ENCODE data around the gene PCDHAC2. TPM values are rescaled to one million over a fixed set of nuclear protein-coding genes. Genes with fewer than 3 reads are reported as not detected.

The PCDHAC2 gene
- total RNA-seq (1 to 10 TPM in 2 of 5 donors, under 1 TPM in 1, not detected in 2; 0.58 to 4.2 (median 2.6) TPM), polyA plus RNA-seq (under 1 TPM in 2 of 3 donors, not detected in 1; 0.05 to 0.19 TPM)
- long read RNA-seq, donor 1, full-length matches to known transcripts = 2 of 2 reads
- long read RNA-seq, donor 1, partial matches to known transcripts = 0 of 2 reads
- long read RNA-seq, donor 1, other reads (novel, unspliced or antisense) = 0 of 2 reads
- long read RNA-seq, donor 2, full-length matches to known transcripts = 6 of 6 reads
- long read RNA-seq, donor 2, partial matches to known transcripts = 0 of 6 reads
- long read RNA-seq, donor 2, other reads (novel, unspliced or antisense) = 0 of 6 reads
- long read RNA-seq, donor 3, partial matches to known transcripts = 0 of 1 reads
- long read RNA-seq, donor 3, other reads (novel, unspliced or antisense) = 0 of 1 reads
- long read RNA-seq, donor 4 = 0 reads
- long read RNA-seq, donor 5, full-length matches to known transcripts = 5 of 5 reads
- long read RNA-seq, donor 5, partial matches to known transcripts = 0 of 5 reads
- long read RNA-seq, donor 5, other reads (novel, unspliced or antisense) = 0 of 5 reads
- long read RNA-seq, donor 6, full-length matches to known transcripts = 5 of 5 reads
- long read RNA-seq, donor 6, partial matches to known transcripts = 0 of 5 reads
- long read RNA-seq, donor 6, other reads (novel, unspliced or antisense) = 0 of 5 reads
- long read RNA-seq, donor 7, full-length matches to known transcripts = 7 of 7 reads
- long read RNA-seq, donor 7, partial matches to known transcripts = 0 of 7 reads
- long read RNA-seq, donor 7, other reads (novel, unspliced or antisense) = 0 of 7 reads
- long read RNA-seq, donor 8, full-length matches to known transcripts = 4 of 4 reads
- long read RNA-seq, donor 8, partial matches to known transcripts = 0 of 4 reads
- long read RNA-seq, donor 8, other reads (novel, unspliced or antisense) = 0 of 4 reads
- long read RNA-seq, donor 9, partial matches to known transcripts = 0 of 2 reads
- long read RNA-seq, donor 9, other reads (novel, unspliced or antisense) = 0 of 2 reads
- long read RNA-seq, donor 10, full-length matches to known transcripts = 1 of 1 reads
- long read RNA-seq, donor 10, partial matches to known transcripts = 0 of 1 reads
- long read RNA-seq, donor 10, other reads (novel, unspliced or antisense) = 0 of 1 reads

DNA sequence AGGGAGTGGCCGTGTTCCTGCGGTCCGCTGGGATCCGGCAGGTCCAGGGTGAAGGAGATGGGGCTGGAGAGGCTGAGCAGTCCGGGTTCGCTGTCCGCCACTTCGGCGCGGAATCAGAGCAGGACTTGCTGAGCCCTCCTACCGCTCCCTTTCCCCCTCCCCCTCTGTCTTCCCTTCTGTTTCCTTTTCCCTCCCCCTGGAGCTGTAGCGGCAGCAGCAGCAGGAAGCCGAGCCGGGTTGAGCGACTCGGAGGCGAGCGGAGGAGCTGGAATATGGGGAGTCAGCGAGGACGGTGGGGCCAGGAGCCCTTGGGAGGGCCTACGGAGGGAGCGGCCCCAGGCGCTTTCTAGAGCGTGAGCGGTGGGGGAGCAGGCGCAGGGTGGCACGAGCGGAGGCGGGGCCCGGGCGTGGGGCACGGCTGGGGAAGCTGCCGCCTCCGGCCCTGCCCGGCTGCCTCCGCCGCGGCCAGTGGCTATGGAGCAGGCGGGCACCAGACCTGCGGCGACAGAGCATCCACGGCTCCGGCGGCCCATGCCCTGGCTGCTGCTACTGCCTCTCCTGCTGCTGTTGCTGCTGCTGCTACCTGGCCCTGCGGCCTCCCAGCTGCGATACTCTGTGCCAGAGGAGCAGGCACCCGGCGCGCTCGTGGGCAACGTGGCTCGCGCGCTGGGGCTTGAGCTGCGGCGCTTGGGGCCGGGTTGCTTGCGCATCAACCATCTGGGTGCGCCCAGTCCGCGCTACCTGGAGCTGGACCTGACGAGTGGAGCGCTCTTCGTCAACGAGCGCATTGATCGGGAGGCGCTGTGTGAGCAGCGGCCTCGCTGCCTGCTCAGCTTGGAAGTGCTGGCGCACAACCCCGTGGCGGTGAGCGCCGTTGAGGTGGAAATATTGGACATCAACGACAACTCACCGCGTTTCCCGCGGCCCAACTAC lies at the start of gene PCDHAC2:
TSS of gene PCDHAC2 (plus strand) at position 184 of the 933 bp plus-strand sequence. CDS start at position 475, 291 bp downstream.
- intact Hi-C loops (cut with DNase I; ENCODE audit: low total_unique reads) = no loop called here
- 1 to 5% (median 4%) methylated on average over 37 to 80 of the region's 80 CpGs for WGBS, 5 donors
- no peak for TF ChIP-seq EP300 (IDR thresholded peaks at IDR 0.05)
- TF ChIP-seq CTCF (IDR thresholded peaks at IDR 0.05) = no peak
- no peak for TF ChIP-seq POLR2A (IDR thresholded peaks at IDR 0.05)
- no peak for TF ChIP-seq POLR2AphosphoS5 (IDR thresholded peaks at IDR 0.05)
- H3K4me1 ChIP-seq = peaks cover 5 to 24% (median 18%) of the 10 kb centered on the region in 4 donors
- peak within 1 kb of the TSS; percentile 53 to 72 (median 62) for H3K4me3 ChIP-seq
- no peaks in the 10 kb centered on the region for H3K9me3 ChIP-seq
- DNase-seq = peak; percentile 49 to 84
- H3K27ac ChIP-seq = peak within 1 kb of the TSS; percentile 28 to 67 (median 57)
- no peaks in the 10 kb centered on the region for H3K36me3 ChIP-seq
- peaks cover 0 to 34% (median 10%) of the 10 kb centered on the region in 3 donors for H3K27me3 ChIP-seq

DNA sequence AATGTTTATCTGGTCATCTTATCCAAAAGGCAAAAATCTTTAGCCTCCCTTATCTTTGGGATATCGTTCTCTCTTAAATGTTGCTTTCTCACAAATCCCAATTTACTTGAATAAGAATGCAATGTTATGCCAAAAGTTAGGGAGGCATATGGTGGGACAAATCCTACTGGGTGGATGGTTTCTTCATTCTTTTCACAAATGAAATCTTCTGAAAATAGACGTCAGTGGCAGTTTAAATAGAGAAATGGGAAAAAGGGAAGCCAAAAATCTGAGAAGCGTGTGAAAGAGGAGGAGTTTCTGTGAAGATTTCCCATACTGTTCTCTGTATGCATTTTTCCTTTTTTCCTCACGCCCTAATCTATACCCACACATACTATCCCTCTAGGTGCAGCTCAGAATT lies 42.7 kb upstream of the PCDHAC2 start:
- intact Hi-C loops (cut with DNase I; ENCODE audit: low total_unique reads) = no loop called here
- 54 to 69% (median 64%) methylated on average over 4 of the region's 4 CpGs for WGBS, 5 donors
- peaks cover 0 to 32% (median 4%) of the 10 kb centered on the region in 4 donors for H3K9me3 ChIP-seq
- no peaks in the 10 kb centered on the region for H3K36me3 ChIP-seq
- H3K27ac ChIP-seq = no peak overlapping the region
- no peak overlapping the region for H3K4me3 ChIP-seq
- no peak for TF ChIP-seq POLR2AphosphoS5 (IDR thresholded peaks at IDR 0.05)
- TF ChIP-seq CTCF (IDR thresholded peaks at IDR 0.05) = no peak
- no peak for TF ChIP-seq POLR2A (IDR thresholded peaks at IDR 0.05)
- TF ChIP-seq EP300 (IDR thresholded peaks at IDR 0.05) = no peak
- peaks cover 7 to 22% (median 17%) of the 10 kb centered on the region in 4 donors for H3K4me1 ChIP-seq
- H3K27me3 ChIP-seq = peaks cover 0 to 48% (median 44%) of the 10 kb centered on the region in 3 donors
- DNase-seq = no peak

DNA sequence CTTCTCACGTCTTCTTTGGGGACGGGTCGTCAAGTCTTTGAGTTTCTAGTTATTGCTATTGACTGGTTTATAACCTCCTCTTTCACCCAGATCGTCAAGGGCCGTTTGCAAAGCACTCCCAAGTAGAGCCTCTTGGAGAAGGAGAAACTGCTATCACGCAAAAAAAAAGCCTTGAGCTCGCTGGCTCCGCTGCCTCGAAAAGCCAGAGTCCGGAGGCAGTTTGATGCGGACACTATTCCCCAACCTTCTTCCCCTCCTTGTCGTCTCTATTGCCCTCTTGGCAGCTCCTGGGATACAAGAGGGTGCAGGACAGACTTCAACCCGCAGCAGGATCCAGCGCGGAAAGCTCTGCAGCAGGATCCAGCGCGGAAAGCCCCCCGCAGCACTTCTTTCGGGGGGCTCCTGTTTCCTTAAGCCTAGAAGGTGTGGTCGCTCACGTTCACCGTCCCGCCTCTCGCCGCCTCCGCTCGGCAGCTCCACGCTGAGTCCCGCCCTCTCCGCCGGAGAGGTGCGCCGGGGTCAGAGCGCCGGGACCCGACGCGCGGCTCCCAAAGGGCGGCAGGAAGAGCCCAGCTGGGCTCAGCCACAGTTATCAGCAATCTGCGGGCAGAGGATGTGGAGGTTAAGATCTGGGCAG lies 40.4 kb upstream of the PCDHAC2 start, which contains the start of gene PCDHAC1:
TSS of gene PCDHAC1 (plus strand) at position 494 of the 637 bp plus-strand sequence. CDS start 594 bp downstream, outside the sequence.
- Histone ChIP-seq H3K9me3 (peaks cover 0 to 32% (median 4%) of the 10 kb centered on the region in 4 donors), H3K36me3 (no peaks in the 10 kb centered on the region), H3K4me1 (peaks cover 7 to 22% (median 17%) of the 10 kb centered on the region in 4 donors), H3K27me3 (peaks cover 0 to 56% (median 47%) of the 10 kb centered on the region in 3 donors), H3K27ac (peak within 1 kb of the TSS in 3 of 5 donors; percentile 2 to 64 (median 40)), H3K4me3 (peak within 1 kb of the TSS; percentile 48 to 59 (median 54))
- DNase-seq = peak in 1 of 2 donors; percentile 37
- WGBS, 5 donors = 4 to 11% (median 8%) methylated on average over 19 to 41 of the region's 41 CpGs
- intact Hi-C loops (cut with DNase I; ENCODE audit: low total_unique reads) = no loop called here
- no peak for TF ChIP-seq POLR2A (IDR thresholded peaks at IDR 0.05)
- no peak for TF ChIP-seq CTCF (IDR thresholded peaks at IDR 0.05)
- no peak for TF ChIP-seq POLR2AphosphoS5 (IDR thresholded peaks at IDR 0.05)
- TF ChIP-seq EP300 (IDR thresholded peaks at IDR 0.05) = no peak

Measured in stomach (tissue), 19 donors.